ENCODE data around the gene ENPP7.

DNA sequence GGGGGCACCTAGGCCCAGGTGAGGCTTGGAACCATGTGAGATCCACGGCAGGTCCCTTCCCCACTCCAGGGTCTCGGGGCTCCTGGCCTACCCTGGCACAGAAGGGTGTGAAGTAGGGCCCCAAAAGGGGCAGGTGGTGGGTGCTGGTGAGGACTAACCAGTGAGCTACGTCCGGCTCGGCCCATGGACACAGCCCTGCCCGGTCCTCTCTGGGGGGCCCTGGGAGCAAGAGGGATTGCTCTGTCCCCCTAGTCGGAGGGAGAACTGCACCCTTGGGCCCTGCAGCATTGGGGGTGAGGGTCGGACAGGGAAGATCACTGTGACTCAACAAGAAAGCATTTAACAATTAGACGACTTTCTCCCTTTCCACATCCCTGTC is 2.9 kb downstream of the ENPP7 start:
- TF ChIP-seq SP1 (IDR thresholded peaks at IDR 0.05) = no peak
- no peak for TF ChIP-seq L3MBTL2 (conservative IDR thresholded peaks at IDR 0.05)
- TF ChIP-seq BHLHE40 (IDR thresholded peaks at IDR 0.05; ENCODE audit: borderline replicate concordance) = no peak
- no peak for TF ChIP-seq FOXK2 (IDR thresholded peaks at IDR 0.05)
- TF ChIP-seq TARDBP (IDR thresholded peaks at IDR 0.05) = no peak
- TF ChIP-seq ARNT (IDR thresholded peaks at IDR 0.05) = no peak
- no peak for TF ChIP-seq FOXM1 (IDR thresholded peaks at IDR 0.05; ENCODE audit: borderline replicate concordance)
- TF ChIP-seq SUZ12 (IDR thresholded peaks at IDR 0.05) = no peak
